ENCODE results near the gene PCGF1. TPM values are rescaled to one million over a fixed set of nuclear protein-coding genes. Genes with fewer than 3 reads are reported as not detected.
A peak's percentile ranks its signal among the peaks of the same experiment; 100 is the strongest.

Gene PCGF1
- total RNA-seq, 1 donor from 2014 or later = 8.7 TPM

- no peak for DNase-seq
Observed at GRCh38 chr2:74515271-74515980, 7.9 kb upstream of the PCGF1 start.

GRCh38 chr2:74514368-74515270 is 7.1 kb upstream of the PCGF1 start, which contains the start of gene TLX2:
Gene TLX2 (plus strand): TSS chr2:74514450. CDS start chr2:74514807, 357 bp downstream.
- no peak for DNase-seq

- DNase-seq = no peak
Observed at GRCh38 chr2:74513605-74514367, 6.3 kb upstream of the PCGF1 start.

- DNase-seq = no peak
Observed at GRCh38 chr2:74512744-74513604, 5.5 kb upstream of the PCGF1 start.

GRCh38 chr2:74511104-74511989 is 3.9 kb upstream of the PCGF1 start:
- DNase-seq = no peak

GRCh38 chr2:74510272-74510671 is 2.8 kb upstream of the PCGF1 start:
- DNase-seq = no peak

- DNase-seq = peak; percentile 61
Observed at GRCh38 chr2:74507926-74508520, 528 bp upstream of the PCGF1 start.

GRCh38 chr2:74505448-74506246 is 1.8 kb downstream of the PCGF1 start:
- DNase-seq = no peak

- DNase-seq = no peak
Observed at GRCh38 chr2:74504591-74504990, 2.9 kb downstream of the PCGF1 start.

- no peak for DNase-seq
Observed at GRCh38 chr2:74503506-74504475, 3.7 kb downstream of the PCGF1 start.

GRCh38 chr2:74502720-74503505 is 4.6 kb downstream of the PCGF1 start:
- DNase-seq = peak; percentile 85

- no peak for DNase-seq
Observed at GRCh38 chr2:74502147-74502719, 5.3 kb downstream of the PCGF1 start.

GRCh38 chr2:74501335-74502071 is 6.0 kb downstream of the PCGF1 start:
- DNase-seq = no peak

- no peak for DNase-seq
Observed at GRCh38 chr2:74500578-74500946, 6.9 kb downstream of the PCGF1 start.

GRCh38 chr2:74499940-74500577 is 7.4 kb downstream of the PCGF1 start:
- no peak for DNase-seq

Measured in tongue (tissue), 2 donors.